ENCODE data around the gene GALNT1. TPM values are rescaled to one million over a fixed set of nuclear protein-coding genes. Genes with fewer than 3 reads are reported as not detected.
A peak's percentile ranks its signal among the peaks of the same experiment; 100 is the strongest.

GALNT1 gene
- total RNA-seq, 1 experiment from 2014 or later, result 117 TPM

- no peak overlapping the region for H3K4me3 ChIP-seq
- no peak overlapping the region for H3K27ac ChIP-seq
- H3K4me1 ChIP-seq (replicated peaks), result no peaks in the 10 kb centered on the region
- no peaks in the 10 kb centered on the region for H3K36me3 ChIP-seq
- H3K9me3 ChIP-seq (replicated peaks), result peaks cover 4% of the 10 kb centered on the region
- H3K27me3 ChIP-seq (replicated peaks), result no peaks in the 10 kb centered on the region
- DNase-seq (ENCODE audit: low read depth in 1 of 2, low spot score in 2 of 2), result no peak
These were observed 9.4 kb downstream of the GALNT1 start for GRCh38 chr18:35590935-35591334.

DNA sequence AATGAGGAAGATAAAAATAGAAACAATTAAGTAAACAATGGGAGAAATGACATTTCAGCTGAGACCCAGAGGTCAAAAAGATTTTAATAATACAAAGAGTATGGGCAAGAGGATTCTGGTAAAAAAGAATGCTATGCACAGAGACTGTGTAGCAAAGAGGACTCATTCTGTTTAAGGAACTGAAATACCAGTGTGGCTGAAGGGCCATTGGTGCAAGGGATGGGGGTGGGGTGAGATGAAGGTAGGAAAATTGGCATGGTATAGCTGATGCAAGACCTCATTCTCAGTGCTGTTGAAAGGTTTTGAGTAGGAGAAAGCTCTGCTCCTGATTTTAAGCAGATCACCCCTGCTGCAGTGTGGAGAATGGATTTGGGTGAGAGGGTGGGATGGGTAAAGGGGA is 10.8 kb downstream of the GALNT1 start:
- no peaks in the 10 kb centered on the region for H3K36me3 ChIP-seq
- no peaks in the 10 kb centered on the region for H3K27me3 ChIP-seq (replicated peaks)
- no peak overlapping the region for H3K27ac ChIP-seq
- H3K4me3 ChIP-seq, result no peak overlapping the region
- H3K9me3 ChIP-seq (replicated peaks), result peaks cover 4% of the 10 kb centered on the region
- no peaks in the 10 kb centered on the region for H3K4me1 ChIP-seq (replicated peaks)
- DNase-seq (ENCODE audit: low read depth in 1 of 2, low spot score in 2 of 2), result no peak

- Histone ChIP-seq H3K4me1 (replicated peaks) (no peaks in the 10 kb centered on the region), H3K27ac (no peak overlapping the region), H3K36me3 (peaks cover 5% of the 10 kb centered on the region; the same call in 1 of the 2 replicates), H3K4me3 (no peak overlapping the region), H3K9me3 (replicated peaks) (no peaks in the 10 kb centered on the region), H3K27me3 (replicated peaks) (no peaks in the 10 kb centered on the region)
- DNase-seq (ENCODE audit: low read depth in 1 of 2, low spot score in 2 of 2), result no peak
These were observed 12.3 kb downstream of the GALNT1 start for GRCh38 chr18:35593859-35594258.

DNA sequence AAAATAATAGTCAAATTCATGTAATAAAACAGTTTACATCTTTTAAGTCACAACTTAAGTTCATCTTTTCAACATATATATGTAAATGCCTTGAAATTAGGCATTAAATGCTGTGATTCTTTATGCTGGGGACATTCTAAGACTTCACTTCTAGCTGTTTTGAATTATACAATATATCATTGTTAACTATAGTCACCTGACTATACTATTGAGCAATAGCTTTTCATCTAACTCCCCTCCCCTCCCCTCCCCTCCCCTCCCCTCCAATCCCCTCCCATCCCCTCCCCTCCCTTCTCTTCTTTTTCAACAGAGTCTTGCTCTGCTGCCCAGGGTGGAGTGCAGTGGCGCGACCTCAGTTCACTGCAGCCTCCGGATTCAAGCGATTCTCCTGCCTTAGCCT is 16.2 kb downstream of the GALNT1 start:
- Histone ChIP-seq H3K27me3 (replicated peaks) (no peaks in the 10 kb centered on the region), H3K27ac (no peak overlapping the region), H3K36me3 (peaks cover 5% of the 10 kb centered on the region; the same call in 1 of the 2 replicates), H3K4me3 (no peak overlapping the region), H3K9me3 (replicated peaks) (no peaks in the 10 kb centered on the region; the same call in 1 of the 2 replicates), H3K4me1 (replicated peaks) (no peaks in the 10 kb centered on the region)
- DNase-seq (ENCODE audit: low read depth in 1 of 2, low spot score in 2 of 2), result no peak

DNA sequence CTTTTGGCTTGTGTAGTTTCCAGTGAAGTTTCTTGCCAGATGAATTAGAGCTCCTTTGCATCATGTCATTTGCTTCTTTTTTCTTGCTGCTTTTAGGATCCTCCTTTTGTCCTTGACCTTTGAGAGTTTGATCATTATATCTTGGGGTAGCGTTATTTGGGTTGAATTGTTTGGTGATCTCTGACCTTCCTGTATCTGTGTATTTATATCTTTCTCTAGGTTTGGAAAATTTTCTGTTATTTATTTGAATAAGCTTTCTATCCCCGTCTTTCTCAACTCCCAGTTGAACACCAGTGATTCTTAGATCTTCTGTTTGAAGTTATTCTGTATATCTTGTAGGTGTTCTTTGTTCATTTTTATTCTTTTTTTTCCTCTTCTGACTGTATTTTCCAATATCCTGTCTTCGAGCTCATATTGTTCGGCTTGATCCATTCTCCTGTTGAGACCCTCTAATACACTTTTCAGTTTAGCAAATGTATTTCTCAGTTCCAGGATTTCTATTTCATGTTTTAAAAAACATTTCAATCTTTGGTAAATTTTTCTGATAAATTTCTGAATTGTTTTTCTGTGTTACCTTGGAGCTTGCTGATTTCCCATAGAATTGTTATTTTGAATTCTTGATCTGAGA is 20.8 kb downstream of the GALNT1 start:
- Histone ChIP-seq H3K36me3 (peaks cover 5% of the 10 kb centered on the region; the same call in 1 of the 2 replicates), H3K27me3 (replicated peaks) (no peaks in the 10 kb centered on the region), H3K27ac (no peak overlapping the region), H3K4me1 (replicated peaks) (no peaks in the 10 kb centered on the region), H3K4me3 (no peak overlapping the region), H3K9me3 (replicated peaks) (peaks cover 6% of the 10 kb centered on the region; the same call in 1 of the 2 replicates)
- no peak for DNase-seq (ENCODE audit: low read depth in 1 of 2, low spot score in 2 of 2)

- H3K27me3 ChIP-seq (replicated peaks), result no peaks in the 10 kb centered on the region
- H3K36me3 ChIP-seq, result peaks cover 5% of the 10 kb centered on the region; the same call in 1 of the 2 replicates
- H3K9me3 ChIP-seq (replicated peaks), result peaks cover 6% of the 10 kb centered on the region; the same call in 1 of the 2 replicates
- H3K27ac ChIP-seq, result no peak overlapping the region
- H3K4me3 ChIP-seq, result no peak overlapping the region
- DNase-seq (ENCODE audit: low read depth in 1 of 2, low spot score in 2 of 2), result no peak
- no peaks in the 10 kb centered on the region for H3K4me1 ChIP-seq (replicated peaks)
These were observed 21.5 kb downstream of the GALNT1 start for GRCh38 chr18:35603008-35603407.

GRCh38 chr18:35603528-35603927 is 22.0 kb downstream of the GALNT1 start:
- H3K4me3 ChIP-seq, result no peak overlapping the region
- 0 out of 2 replicates have a peak, but pooled peaks cover under 1% of the 10 kb centered on the region for H3K36me3 ChIP-seq
- no peaks in the 10 kb centered on the region for H3K27me3 ChIP-seq (replicated peaks)
- H3K4me1 ChIP-seq (replicated peaks), result no peaks in the 10 kb centered on the region
- H3K27ac ChIP-seq, result no peak overlapping the region
- H3K9me3 ChIP-seq (replicated peaks), result peaks cover 6% of the 10 kb centered on the region; the same call in 1 of the 2 replicates
- DNase-seq (ENCODE audit: low read depth in 1 of 2, low spot score in 2 of 2), result no peak

DNA sequence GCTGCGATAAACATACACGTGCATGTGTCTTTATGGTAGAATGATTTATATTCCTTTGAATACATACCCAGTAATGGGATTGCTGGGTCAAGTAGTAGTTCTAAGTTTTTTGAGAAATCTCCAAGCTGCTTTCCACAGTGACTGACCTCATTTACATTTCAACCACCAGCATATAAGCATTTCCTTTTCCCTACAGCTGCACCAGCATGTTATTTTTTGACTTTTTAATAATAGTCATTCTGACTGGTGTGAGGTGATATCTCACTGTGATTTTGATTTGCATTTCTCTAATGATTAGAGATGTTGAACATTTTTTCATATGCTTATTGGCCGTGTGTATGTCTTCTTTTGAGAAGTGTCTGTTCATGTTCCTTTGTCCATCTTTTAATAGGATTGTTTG is 22.8 kb downstream of the GALNT1 start:
- no peaks in the 10 kb centered on the region for H3K36me3 ChIP-seq
- no peak for DNase-seq (ENCODE audit: low read depth in 1 of 2, low spot score in 2 of 2)
- H3K27me3 ChIP-seq (replicated peaks), result no peaks in the 10 kb centered on the region
- H3K9me3 ChIP-seq (replicated peaks), result peaks cover 6% of the 10 kb centered on the region; the same call in 1 of the 2 replicates
- H3K4me1 ChIP-seq (replicated peaks), result no peaks in the 10 kb centered on the region
- no peak overlapping the region for H3K4me3 ChIP-seq
- H3K27ac ChIP-seq, result no peak overlapping the region

DNA sequence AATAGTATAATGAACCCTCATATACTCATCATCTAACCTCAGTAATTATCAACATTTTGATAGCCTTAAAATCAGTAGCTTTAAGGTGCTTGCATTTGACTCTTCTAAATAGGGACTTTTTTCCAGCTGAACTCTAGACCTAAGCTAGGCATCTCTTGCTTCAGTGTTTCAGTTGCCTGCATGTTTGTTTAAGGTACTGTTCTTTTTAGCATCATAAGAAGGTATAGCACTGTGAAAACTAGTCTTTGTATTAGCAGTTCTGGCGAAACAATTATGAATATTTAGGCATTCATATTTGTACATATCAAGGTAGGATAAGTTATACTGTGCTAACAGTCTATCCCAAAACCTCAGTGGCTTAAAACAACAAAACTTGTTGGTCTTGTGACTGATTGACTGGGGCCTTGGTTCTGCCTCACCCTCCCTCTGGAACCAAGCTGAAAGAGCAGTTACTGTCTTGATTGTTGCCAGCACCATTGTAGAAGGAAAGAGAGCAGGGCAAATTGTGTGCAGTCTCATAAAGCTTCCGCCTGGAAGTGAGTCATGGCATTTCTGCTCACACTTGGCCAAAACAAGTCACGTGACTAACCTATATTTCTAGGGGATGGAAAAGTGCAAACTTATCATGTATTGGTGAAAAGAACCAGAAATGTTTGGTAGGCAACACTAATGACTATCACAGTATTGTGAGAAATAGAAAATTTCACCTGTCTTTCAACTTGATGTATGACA is 24.3 kb downstream of the GALNT1 start:
- DNase-seq (ENCODE audit: low read depth in 1 of 2, low spot score in 2 of 2), result no peak

DNA sequence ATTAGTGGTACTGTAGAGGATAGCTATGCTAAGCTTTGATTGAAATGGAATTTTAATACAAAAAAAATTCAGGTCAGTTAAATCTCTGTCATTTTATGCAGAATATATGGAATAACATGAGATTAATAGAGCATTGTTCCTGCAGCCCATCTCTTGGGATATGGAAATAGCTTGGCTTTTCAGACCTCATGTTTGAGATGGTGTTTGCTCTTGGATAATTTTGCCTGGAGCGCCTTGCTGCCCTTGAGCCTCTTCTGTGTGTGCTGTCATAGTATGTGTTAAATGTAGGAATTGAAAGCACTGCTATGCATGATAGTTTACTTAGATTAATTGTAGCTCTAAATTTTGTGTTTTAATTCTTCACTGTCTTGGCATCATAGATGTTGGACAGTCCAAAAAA is 27.7 kb downstream of the GALNT1 start:
- H3K27ac ChIP-seq, result no peak overlapping the region
- H3K27me3 ChIP-seq (replicated peaks), result no peaks in the 10 kb centered on the region
- no peaks in the 10 kb centered on the region for H3K9me3 ChIP-seq (replicated peaks)
- H3K36me3 ChIP-seq, result no peaks in the 10 kb centered on the region
- H3K4me1 ChIP-seq (replicated peaks), result peaks cover 5% of the 10 kb centered on the region
- no peak for DNase-seq (ENCODE audit: low read depth in 1 of 2, low spot score in 2 of 2)
- H3K4me3 ChIP-seq, result no peak overlapping the region

More for the DNA sequence above, 24.3 kb downstream of the GALNT1 start:
- H3K27me3 ChIP-seq (replicated peaks), result no peaks in the 10 kb centered on the region
- no peak overlapping the region for H3K4me3 ChIP-seq
- no peak overlapping the region for H3K27ac ChIP-seq
- H3K36me3 ChIP-seq, result no peaks in the 10 kb centered on the region
- peaks cover 6% of the 10 kb centered on the region; the same call in 1 of the 2 replicates for H3K9me3 ChIP-seq (replicated peaks)
- peaks cover 5% of the 10 kb centered on the region for H3K4me1 ChIP-seq (replicated peaks)

DNA sequence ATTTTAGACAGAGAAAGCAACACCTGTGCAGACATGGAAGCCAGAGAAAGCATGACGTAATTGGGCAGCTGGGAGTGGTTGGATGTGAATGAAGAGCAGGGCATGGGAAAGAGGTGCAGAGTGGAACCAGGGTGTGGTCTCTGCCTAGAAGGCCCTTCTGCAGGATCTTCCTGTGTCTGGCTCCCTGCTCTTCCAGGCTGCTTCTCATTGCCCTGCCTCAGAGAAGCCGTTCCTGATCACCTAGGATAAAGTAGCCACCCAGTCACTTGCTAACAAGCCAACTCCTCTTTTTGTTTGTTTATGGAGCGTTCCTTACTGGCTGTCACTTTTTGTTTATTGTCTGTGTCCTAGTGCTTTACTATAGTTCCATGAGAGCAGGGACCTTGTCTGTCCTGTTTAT is 28.5 kb downstream of the GALNT1 start:
- Histone ChIP-seq H3K27ac (no peak overlapping the region), H3K36me3 (no peaks in the 10 kb centered on the region)
- no peak for DNase-seq (ENCODE audit: low read depth in 1 of 2, low spot score in 2 of 2)

DNA sequence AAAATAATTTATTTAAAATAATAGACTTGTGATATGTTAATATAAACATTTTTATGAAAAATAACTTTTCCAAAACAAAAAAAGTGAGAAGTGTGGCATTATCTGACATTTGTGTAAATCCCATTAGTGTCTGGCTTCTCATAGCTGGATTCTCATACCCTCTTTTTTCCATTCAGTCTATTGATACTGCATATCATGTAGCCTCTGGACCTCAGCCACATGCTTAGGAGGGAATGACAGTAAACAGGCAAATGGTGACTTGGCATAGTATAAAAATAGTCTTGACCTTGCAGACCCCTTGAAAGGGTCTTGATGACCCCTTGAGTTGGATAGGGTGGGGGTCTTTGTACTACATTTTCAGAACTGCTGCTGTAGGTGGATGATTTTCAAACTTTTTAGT is 29.2 kb downstream of the GALNT1 start:
- Histone ChIP-seq H3K27ac (no peak overlapping the region), H3K4me3 (no peak overlapping the region), H3K36me3 (no peaks in the 10 kb centered on the region), H3K9me3 (replicated peaks) (no peaks in the 10 kb centered on the region), H3K27me3 (replicated peaks) (no peaks in the 10 kb centered on the region), H3K4me1 (replicated peaks) (peaks cover 5% of the 10 kb centered on the region)
- no peak for DNase-seq (ENCODE audit: low read depth in 1 of 2, low spot score in 2 of 2)

More for the DNA sequence above, 28.5 kb downstream of the GALNT1 start:
- Histone ChIP-seq H3K4me3 (no peak overlapping the region), H3K9me3 (replicated peaks) (no peaks in the 10 kb centered on the region), H3K27me3 (replicated peaks) (no peaks in the 10 kb centered on the region), H3K4me1 (replicated peaks) (peaks cover 5% of the 10 kb centered on the region)

GRCh38 chr18:35611518-35611917 is 30.0 kb downstream of the GALNT1 start:
- no peak for DNase-seq (ENCODE audit: low read depth in 1 of 2, low spot score in 2 of 2)
- no peak overlapping the region for H3K4me3 ChIP-seq
- H3K27ac ChIP-seq, result no peak overlapping the region
- peaks cover 11% of the 10 kb centered on the region for H3K4me1 ChIP-seq (replicated peaks)
- H3K27me3 ChIP-seq (replicated peaks), result no peaks in the 10 kb centered on the region
- H3K9me3 ChIP-seq (replicated peaks), result no peaks in the 10 kb centered on the region
- no peaks in the 10 kb centered on the region for H3K36me3 ChIP-seq

DNA sequence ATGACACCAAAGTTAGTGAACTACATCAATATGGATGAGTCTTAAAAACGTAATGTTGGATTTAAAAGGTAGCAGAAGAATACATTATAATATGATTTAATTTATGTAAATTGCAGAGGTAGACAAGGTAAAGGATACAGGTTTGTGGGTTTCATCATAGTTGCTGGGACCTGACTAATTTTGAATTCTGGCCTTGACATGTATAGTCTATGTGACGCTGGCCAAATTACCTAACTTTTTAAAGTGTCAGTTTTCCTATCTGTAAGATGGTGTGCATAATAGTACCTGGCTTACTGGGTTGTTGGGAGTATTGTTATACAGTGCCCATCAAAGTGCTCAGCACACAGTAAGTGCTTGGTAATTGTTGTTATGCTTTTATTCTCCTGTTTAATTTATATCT is 34.5 kb downstream of the GALNT1 start:
- H3K27me3 ChIP-seq (replicated peaks), result no peaks in the 10 kb centered on the region
- peaks cover 40% of the 10 kb centered on the region for H3K4me1 ChIP-seq (replicated peaks)
- H3K36me3 ChIP-seq, result no peaks in the 10 kb centered on the region
- H3K27ac ChIP-seq, result peak overlapping the region; percentile 61; the same call in 1 of the 2 replicates
- DNase-seq (ENCODE audit: low read depth in 1 of 2, low spot score in 2 of 2), result no peak
- H3K9me3 ChIP-seq (replicated peaks), result no peaks in the 10 kb centered on the region
- no peak overlapping the region for H3K4me3 ChIP-seq

Data from SJSA1 (cell line).